ENCODE data around the gene GSDMA.

The GSDMA gene

GRCh38 chr17:39962642-39963220 is at the start of gene GSDMA:
Gene GSDMA, plus strand, starts transcription at chr17:39963004. Its CDS starts 2,684 bp downstream, at chr17:39965688.
- no peak for DNase-seq

GRCh38 chr17:39913989-39914388 is 48.8 kb upstream of the GSDMA start:
- DNase-seq, result no peak

DNA sequence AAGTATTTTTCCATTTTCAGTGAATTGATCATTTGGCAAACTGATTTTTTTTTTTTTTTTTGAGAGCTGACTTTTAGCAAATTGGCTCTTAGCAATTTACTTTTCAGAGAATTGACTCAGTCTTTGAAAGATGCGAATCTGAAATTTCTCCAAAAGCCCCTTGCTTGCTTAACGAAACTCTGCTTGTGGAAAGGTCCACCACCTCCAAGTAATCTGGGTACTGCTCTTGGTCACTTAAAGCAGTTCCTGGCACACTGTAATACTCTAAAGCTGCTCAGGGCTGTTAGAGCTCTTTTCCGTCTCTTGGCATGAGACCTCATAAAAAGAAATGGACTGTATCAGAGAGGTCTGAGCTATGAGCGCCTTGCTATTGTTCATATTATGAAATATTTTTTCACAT is 47.2 kb upstream of the GSDMA start:
- DNase-seq, result no peak

GRCh38 chr17:39916918-39917317 is 45.9 kb upstream of the GSDMA start:
- no peak for DNase-seq

GRCh38 chr17:39919087-39919683 is 43.6 kb upstream of the GSDMA start:
- no peak for DNase-seq

DNA sequence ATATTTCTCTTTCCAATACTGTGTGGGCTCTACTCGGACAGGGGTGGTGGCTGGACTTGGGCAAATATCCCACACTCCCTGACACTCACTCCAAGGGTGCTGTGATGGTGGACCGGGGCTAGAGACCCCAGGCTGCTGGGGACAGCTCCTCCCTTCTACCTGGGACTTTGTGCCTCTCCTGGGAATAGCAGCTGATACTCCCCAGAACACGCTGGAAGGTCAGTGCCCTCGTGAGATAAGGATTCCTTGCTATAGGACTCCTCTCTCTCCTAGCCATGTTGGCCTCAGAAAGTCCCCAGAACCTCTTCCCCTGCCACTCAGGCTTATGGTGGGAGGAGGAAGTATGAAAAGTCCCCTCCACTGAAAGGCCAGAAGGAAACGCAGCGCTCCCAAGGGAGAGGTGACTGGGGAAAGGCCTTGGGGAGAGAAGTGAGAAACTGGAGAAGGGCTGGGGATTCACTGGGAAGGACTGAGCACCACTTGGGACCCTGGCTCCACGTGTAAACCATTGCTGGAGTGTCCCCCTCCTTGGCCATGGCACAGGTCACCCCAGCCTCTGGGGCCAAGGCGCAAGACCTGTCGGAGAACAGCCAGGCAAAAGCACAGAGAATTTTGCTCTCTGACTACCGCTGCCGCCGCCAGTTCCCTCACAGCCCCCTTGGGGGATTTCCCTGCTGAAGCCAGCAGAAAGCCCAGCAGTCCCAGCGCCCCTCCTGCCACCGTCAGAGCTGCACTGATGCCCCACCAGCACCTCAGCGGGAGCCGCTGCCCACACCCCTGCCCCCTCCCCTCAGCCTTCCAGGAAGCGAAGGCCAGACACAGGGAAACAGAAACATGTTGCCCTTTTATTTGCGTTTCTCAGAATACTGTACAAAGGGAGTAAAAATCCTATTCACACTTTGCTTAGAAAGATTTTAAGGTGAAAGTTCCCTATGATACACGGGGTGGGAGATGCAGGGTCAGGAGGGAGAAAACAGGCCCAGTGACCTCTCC is 42.3 kb upstream of the GSDMA start:
- peak; percentile 84 for DNase-seq

DNA sequence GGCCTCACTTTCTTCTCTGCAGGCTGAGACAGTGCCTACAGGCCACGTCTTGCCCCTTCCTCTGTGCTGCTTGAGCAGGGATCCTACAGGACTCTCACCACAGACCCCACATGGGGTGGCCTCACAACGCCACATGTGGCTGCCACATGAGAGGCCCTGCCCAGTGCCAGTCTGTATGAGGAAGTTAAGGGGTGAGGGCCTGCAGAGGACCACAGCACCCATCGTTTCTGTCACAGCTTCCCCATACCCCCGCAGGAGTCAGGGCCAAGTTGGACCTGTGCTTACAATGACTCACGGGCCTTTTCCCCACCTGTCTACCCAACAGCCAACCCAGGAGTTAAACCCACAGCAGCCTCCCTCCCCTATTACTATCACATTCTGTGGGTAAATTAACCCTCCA is 41.5 kb upstream of the GSDMA start:
- peak; percentile 76 for DNase-seq

DNA sequence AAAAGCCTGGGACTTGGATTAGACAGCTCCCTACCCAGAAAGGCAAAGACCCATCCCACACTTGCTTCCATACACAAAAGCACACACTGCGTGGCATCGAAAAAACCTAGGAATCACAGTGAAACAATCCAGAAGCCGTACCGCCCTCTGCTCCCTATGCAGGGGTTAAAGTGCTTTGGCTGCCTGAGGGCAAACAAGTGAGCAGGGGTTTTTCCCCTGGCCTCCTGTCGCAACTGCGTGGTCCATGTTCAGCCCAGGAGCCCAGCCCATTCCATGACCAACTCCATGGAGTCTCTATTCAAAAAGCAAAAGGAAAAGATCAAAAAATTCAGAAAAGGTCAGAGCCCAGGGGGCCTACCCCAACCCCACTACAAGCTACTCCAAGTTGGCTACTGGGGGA is 40.8 kb upstream of the GSDMA start:
- no peak for DNase-seq

- DNase-seq, result no peak
These were observed 39.6 kb upstream of the GSDMA start for GRCh38 chr17:39923230-39923629.

GRCh38 chr17:39923836-39924690 is 38.7 kb upstream of the GSDMA start:
- no peak for DNase-seq

- no peak for DNase-seq
These were observed 38.1 kb upstream of the GSDMA start for GRCh38 chr17:39924691-39925055.

GRCh38 chr17:39925282-39926134 is 37.3 kb upstream of the GSDMA start:
- peak; percentile 67 for DNase-seq

DNA sequence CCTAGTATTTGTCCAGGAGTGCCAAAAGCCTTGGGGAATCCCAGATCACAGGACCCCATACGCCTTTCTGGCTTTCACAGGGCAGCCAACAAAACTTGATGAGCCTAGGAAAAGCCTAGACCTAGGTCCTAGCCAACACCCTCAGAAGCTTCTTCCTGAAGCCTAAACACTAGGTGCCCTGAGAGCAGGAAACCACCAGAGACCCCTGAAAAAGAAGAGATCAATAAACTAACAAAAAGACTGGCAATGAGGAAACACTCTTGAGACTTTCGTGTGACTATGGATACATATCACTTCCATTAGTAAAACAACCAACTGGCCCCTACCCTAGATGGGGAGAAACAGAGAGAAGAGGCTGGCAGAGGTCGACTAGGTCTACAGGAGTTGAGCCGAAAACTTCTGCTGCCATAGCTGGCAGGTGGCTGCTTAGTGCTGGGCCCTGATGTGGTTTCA is 36.6 kb upstream of the GSDMA start:
- DNase-seq, result peak; percentile 79

DNA sequence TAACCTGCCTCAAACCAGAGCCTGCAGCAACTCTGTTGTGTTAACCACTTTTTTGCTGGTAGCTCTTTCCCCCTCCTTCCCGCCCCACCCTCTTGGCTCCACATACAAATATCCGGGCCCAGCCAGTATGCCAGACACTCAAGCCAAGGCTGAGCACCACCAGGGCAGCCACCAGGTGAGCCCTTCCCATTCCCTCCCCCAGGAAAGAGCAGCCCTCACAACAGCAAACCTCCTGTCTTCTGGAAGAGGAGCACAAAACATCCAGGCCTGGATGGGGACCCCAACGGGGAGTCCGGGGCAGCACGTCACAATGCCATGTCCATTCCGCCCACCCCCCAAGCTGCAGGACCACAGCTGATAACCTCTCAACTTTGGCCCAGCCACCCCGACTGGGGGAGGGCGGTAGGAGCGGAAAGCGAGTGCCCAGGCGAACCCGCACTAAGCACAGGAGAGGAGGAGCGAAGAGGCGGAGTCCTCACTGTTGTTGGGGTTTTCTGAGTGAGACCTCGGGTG is 36.2 kb upstream of the GSDMA start:
- DNase-seq, result peak; percentile 81

- peak; percentile 96 for DNase-seq
These were observed 35.5 kb upstream of the GSDMA start, which contains the start of the genes LRRC3C and ORMDL3 for GRCh38 chr17:39927101-39927928. Gene LRRC3C, plus strand, starts transcription at chr17:39927732. Its CDS starts 13,792 bp downstream, at chr17:39941524. Gene ORMDL3, minus strand, starts transcription at chr17:39927601. Its CDS starts 3,398 bp downstream, at chr17:39924203.

- peak; percentile 75 for DNase-seq
These were observed 34.6 kb upstream of the GSDMA start for GRCh38 chr17:39927929-39928857.

GRCh38 chr17:39928858-39929645 is 33.8 kb upstream of the GSDMA start:
- no peak for DNase-seq

Data from activated CD8-positive, alpha-beta memory T cell treated with anti-CD3 and anti-CD28 coated beads for 24 hours (primary cell).